OCI-LY1 (cell line): ENCODE measurements around the gene SOBP.

Source experiments
- CTCF ChIP-seq: fragments of 200-600 bp; sonication (generic), shearing (Covaris generic); IDR thresholded peaks from 2 replicates; pipeline ENCODE4 v1.5.1; 2017; ENCODE audit warnings: mild to moderate bottlenecking, antibody characterized with exemption, low read length, moderate library complexity, mixed read lengths
- EZH2 ChIP-seq: fragments of 200-600 bp; sonication (generic), shearing (Covaris generic); IDR thresholded peaks from 2 replicates; pipeline ENCODE4 v1.8.0; 2017; ENCODE audit warnings: borderline replicate concordance, mixed run types, mild to moderate bottlenecking, antibody characterized with exemption, low read length, moderate library complexity, mixed read lengths

DNA sequence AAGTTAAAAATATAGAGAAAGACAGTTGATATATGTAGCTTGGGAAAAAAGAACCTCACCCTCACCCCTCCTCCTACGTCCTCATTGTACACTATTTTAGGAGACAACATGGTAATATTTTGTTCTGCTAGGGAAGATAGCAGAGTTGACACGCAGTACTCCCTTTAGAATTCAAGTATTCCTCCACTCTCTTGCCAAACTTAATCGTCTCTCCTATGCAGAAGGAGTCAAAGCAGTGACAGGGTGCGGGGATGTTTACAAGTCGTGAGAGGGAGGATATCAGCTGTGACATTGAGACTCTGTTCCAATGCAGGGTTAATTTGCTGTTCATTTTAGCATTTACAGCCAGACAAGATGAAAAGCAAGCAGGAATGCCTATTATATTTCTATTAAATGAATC is 97.5 kb downstream of the SOBP start:
- TF ChIP-seq CTCF (no peak), EZH2 (no peak)
